Neural cell (in vitro differentiated cells): ENCODE measurements around the gene GPT2. TPM values are rescaled to one million over a fixed set of nuclear protein-coding genes. Genes with fewer than 3 reads are reported as not detected.

Experiments
- H2AFZ ChIP-seq: fragments of 200-600, 300-800 bp; sonication (generic), shearing (Covaris generic); 2 replicates; pipeline ENCODE4 v1.6.0; 2014; ENCODE audit warnings: low read depth, mild to moderate bottlenecking, antibody characterized with exemption, low read length, moderate library complexity
- H3F3A ChIP-seq: fragments of 200-600 bp; shearing (Covaris generic); 2 replicates; pipeline ENCODE4 v1.6.1; 2016; ENCODE audit warnings: mild to moderate bottlenecking, moderate library complexity, mixed read lengths, antibody characterized with exemption, low read length; ENCODE audit not compliant: insufficient read depth, poor library complexity, severe bottlenecking
- H3K27ac ChIP-seq: fragments of 200-600, 300-800 bp; sonication (generic), shearing (Covaris generic); 2 replicates; pipeline ENCODE4 v1.5.1; 2014; ENCODE audit warnings: mild to moderate bottlenecking, low read length, moderate library complexity
- H3K27me3 ChIP-seq: fragments of 300-800, 200-600 bp; sonication (generic), shearing (Covaris generic); 2 replicates; pipeline ENCODE4 v1.6.0; 2014; ENCODE audit warnings: mild to moderate bottlenecking, low read depth, low read length, moderate library complexity; ENCODE audit not compliant: insufficient read depth
- H3K36me3 ChIP-seq: fragments of 300-800, 200-600 bp; sonication (generic), shearing (Covaris generic); 2 replicates; pipeline ENCODE4 v1.5.1; 2014; ENCODE audit warnings: mild to moderate bottlenecking, antibody characterized with exemption, low read length, moderate library complexity; ENCODE audit not compliant: insufficient read depth
- H3K4me2 ChIP-seq: fragments of 300-800, 200-600 bp; sonication (generic), shearing (Covaris generic); 2 replicates; pipeline ENCODE4 v1.6.0; 2014; ENCODE audit warnings: mild to moderate bottlenecking, low read length
- H3K4me3 ChIP-seq: fragments of 300-800, 200-600 bp; sonication (generic), shearing (Covaris generic); 2 replicates; pipeline ENCODE4 v1.5.1; 2014; ENCODE audit warnings: mild to moderate bottlenecking, low read length, moderate library complexity
- H3K79me2 ChIP-seq: fragments of 200-600 bp; shearing (Covaris generic); replicated peaks from 2 replicates; pipeline ENCODE4 v1.6.0; 2014; ENCODE audit warnings: mild to moderate bottlenecking, low read length, moderate library complexity; ENCODE audit not compliant: insufficient read depth
- H3K9ac ChIP-seq: fragments of 300-800, 200-600 bp; sonication (generic), shearing (Covaris generic); 2 replicates; pipeline ENCODE4 v1.6.1; 2016; ENCODE audit warnings: mild to moderate bottlenecking, low read length, mixed read lengths
- H3K9me2 ChIP-seq: fragments of 200-600 bp; shearing (Covaris generic); 2 replicates; pipeline ENCODE4 v1.6.1; 2016; ENCODE audit warnings: mild to moderate bottlenecking, low read length, mixed read lengths; ENCODE audit not compliant: insufficient read depth
- H3K9me3 ChIP-seq: fragments of 200-600, 300-800 bp; sonication (generic), shearing (Covaris generic); 2 replicates; pipeline ENCODE4 v1.6.1; 2016; ENCODE audit warnings: mild to moderate bottlenecking, mixed run types, low read length, moderate library complexity, mixed read lengths
- H4K20me1 ChIP-seq: fragments of 200-600 bp; shearing (Covaris generic); 2 replicates; pipeline ENCODE4 v1.6.1; 2016; ENCODE audit warnings: mild to moderate bottlenecking, mixed run types; ENCODE audit not compliant: insufficient read depth
- EP300 ChIP-seq: fragments of 450-650 bp; conservative IDR thresholded peaks from 2 replicates; pipeline ENCODE4 v1.6.1; 2014; ENCODE audit warnings: antibody characterized with exemption, mild to moderate bottlenecking, moderate library complexity; ENCODE audit not compliant: poor library complexity, severe bottlenecking
- EZH2 ChIP-seq: fragments of 200-600, 300-800 bp; shearing (Covaris generic), sonication (generic); IDR thresholded peaks from 2 replicates; pipeline ENCODE4 v1.6.1; 2014; ENCODE audit warnings: antibody characterized with exemption, low read length, borderline replicate concordance, mild to moderate bottlenecking; ENCODE audit not compliant: insufficient read depth, poor library complexity, severe bottlenecking
- MXI1 ChIP-seq: fragments of 450-650 bp; conservative IDR thresholded peaks from 2 replicates; pipeline ENCODE4 v1.6.1; 2014; ENCODE audit warnings: antibody characterized with exemption, mild to moderate bottlenecking; ENCODE audit not compliant: poor library complexity, severe bottlenecking
- POLR2AphosphoS5 ChIP-seq: IDR thresholded peaks from 2 replicates; pipeline ENCODE4 v1.6.1; 2012
- RAD21 ChIP-seq: fragments of 450-650 bp; conservative IDR thresholded peaks from 2 replicates; pipeline ENCODE4 v1.6.1; 2014; ENCODE audit warnings: antibody characterized with exemption, mild to moderate bottlenecking, moderate library complexity
- SMC3 ChIP-seq: fragments of 450-650 bp; conservative IDR thresholded peaks from 2 replicates; pipeline ENCODE4 v1.6.1; 2014; ENCODE audit warnings: antibody characterized with exemption, mild to moderate bottlenecking, moderate library complexity; ENCODE audit not compliant: poor library complexity
- TAF1 ChIP-seq: IDR thresholded peaks from 2 replicates; pipeline ENCODE4 v1.6.1; 2012; ENCODE audit warnings: low read depth
- polyA plus RNA-seq: library from polyadenylated mRNA; depleted of rRNA; stranded (reverse); fragments of >200 nt; gene quantifications from 2 replicates; pipeline ENCODE4 v1.2.3, GENCODE V29; 2014
- TF ChIP-seq, protein P1 (sequence below): fragments of 450-650 bp; IDR thresholded peaks from 2 replicates; pipeline ENCODE4 v1.5.1; 2014; ENCODE audit warnings: antibody characterized with exemption, mild to moderate bottlenecking, moderate library complexity; ENCODE audit not compliant: poor library complexity, severe bottlenecking
- TF ChIP-seq, protein P2 (sequence below): IDR thresholded peaks from 2 replicates; pipeline ENCODE4 v1.6.1; 2012; ENCODE audit warnings: borderline replicate concordance

GPT2 gene
- polyA plus RNA-seq, 1 donor from 2014 or later: 23.9 TPM

DNA sequence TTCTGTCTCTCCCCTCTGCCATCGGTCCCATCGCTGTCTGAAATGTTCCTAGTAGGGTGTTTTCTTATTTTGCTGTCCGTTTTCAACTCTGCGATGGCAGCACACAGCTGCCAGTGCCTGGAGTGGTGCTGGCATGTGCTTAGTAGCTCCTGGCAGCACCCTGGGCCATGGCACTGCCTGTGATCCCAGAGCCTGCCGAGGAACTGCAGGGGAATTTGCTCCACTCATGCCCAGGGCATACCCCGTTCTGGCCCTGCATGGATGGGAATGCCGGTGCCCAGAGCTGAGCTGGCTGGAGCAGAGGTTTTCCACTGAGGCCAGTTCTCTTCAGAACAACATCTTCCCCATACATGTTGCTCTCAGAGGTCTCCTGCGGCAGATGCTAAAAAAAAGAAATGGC lies 43.1 kb downstream of the GPT2 start:
- no peak overlapping the region for H3K27ac ChIP-seq
- no peaks in the 10 kb centered on the region for H3K36me3 ChIP-seq
- no peaks in the 10 kb centered on the region for H4K20me1 ChIP-seq
- no peaks in the 10 kb centered on the region for H3K27me3 ChIP-seq
- no peak overlapping the region for H3K4me3 ChIP-seq
- no peaks in the 10 kb centered on the region for H3K9me2 ChIP-seq
- no peaks in the 10 kb centered on the region for H3K9me3 ChIP-seq
- no peak overlapping the region for H3K4me2 ChIP-seq
- no peak for TF ChIP-seq EZH2
- TF ChIP-seq, protein P1, sequence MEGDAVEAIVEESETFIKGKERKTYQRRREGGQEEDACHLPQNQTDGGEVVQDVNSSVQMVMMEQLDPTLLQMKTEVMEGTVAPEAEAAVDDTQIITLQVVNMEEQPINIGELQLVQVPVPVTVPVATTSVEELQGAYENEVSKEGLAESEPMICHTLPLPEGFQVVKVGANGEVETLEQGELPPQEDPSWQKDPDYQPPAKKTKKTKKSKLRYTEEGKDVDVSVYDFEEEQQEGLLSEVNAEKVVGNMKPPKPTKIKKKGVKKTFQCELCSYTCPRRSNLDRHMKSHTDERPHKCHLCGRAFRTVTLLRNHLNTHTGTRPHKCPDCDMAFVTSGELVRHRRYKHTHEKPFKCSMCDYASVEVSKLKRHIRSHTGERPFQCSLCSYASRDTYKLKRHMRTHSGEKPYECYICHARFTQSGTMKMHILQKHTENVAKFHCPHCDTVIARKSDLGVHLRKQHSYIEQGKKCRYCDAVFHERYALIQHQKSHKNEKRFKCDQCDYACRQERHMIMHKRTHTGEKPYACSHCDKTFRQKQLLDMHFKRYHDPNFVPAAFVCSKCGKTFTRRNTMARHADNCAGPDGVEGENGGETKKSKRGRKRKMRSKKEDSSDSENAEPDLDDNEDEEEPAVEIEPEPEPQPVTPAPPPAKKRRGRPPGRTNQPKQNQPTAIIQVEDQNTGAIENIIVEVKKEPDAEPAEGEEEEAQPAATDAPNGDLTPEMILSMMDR: no peak
- no peak for TF ChIP-seq POLR2AphosphoS5
- TF ChIP-seq RAD21: no peak
- TF ChIP-seq SMC3: no peak
- no peak for TF ChIP-seq MXI1
- TF ChIP-seq EP300: no peak
- H3K79me2 ChIP-seq: no peaks in the 10 kb centered on the region
- H3F3A ChIP-seq: no peaks in the 10 kb centered on the region
- no peak overlapping the region for H2AFZ ChIP-seq
- H3K9ac ChIP-seq: no peak overlapping the region

GRCh38 chr16:46928811-46929210 lies 44.6 kb downstream of the GPT2 start:
- Histone ChIP-seq H3K27me3 (no peaks in the 10 kb centered on the region), H3K9me2 (no peaks in the 10 kb centered on the region), H3F3A (no peaks in the 10 kb centered on the region), H3K4me3 (no peak overlapping the region), H4K20me1 (no peaks in the 10 kb centered on the region), H3K79me2 (no peaks in the 10 kb centered on the region), H3K4me2 (no peak overlapping the region), H2AFZ (no peak overlapping the region), H3K27ac (no peak overlapping the region), H3K9me3 (no peaks in the 10 kb centered on the region), H3K9ac (no peak overlapping the region), H3K36me3 (no peaks in the 10 kb centered on the region)
- no peak for TF ChIP-seq EP300
- no peak for TF ChIP-seq EZH2
- no peak for TF ChIP-seq RAD21
- TF ChIP-seq, protein P2, sequence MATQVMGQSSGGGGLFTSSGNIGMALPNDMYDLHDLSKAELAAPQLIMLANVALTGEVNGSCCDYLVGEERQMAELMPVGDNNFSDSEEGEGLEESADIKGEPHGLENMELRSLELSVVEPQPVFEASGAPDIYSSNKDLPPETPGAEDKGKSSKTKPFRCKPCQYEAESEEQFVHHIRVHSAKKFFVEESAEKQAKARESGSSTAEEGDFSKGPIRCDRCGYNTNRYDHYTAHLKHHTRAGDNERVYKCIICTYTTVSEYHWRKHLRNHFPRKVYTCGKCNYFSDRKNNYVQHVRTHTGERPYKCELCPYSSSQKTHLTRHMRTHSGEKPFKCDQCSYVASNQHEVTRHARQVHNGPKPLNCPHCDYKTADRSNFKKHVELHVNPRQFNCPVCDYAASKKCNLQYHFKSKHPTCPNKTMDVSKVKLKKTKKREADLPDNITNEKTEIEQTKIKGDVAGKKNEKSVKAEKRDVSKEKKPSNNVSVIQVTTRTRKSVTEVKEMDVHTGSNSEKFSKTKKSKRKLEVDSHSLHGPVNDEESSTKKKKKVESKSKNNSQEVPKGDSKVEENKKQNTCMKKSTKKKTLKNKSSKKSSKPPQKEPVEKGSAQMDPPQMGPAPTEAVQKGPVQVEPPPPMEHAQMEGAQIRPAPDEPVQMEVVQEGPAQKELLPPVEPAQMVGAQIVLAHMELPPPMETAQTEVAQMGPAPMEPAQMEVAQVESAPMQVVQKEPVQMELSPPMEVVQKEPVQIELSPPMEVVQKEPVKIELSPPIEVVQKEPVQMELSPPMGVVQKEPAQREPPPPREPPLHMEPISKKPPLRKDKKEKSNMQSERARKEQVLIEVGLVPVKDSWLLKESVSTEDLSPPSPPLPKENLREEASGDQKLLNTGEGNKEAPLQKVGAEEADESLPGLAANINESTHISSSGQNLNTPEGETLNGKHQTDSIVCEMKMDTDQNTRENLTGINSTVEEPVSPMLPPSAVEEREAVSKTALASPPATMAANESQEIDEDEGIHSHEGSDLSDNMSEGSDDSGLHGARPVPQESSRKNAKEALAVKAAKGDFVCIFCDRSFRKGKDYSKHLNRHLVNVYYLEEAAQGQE: no peak
- TF ChIP-seq, protein P1: no peak
- no peak for TF ChIP-seq TAF1
- no peak for TF ChIP-seq POLR2AphosphoS5
- no peak for TF ChIP-seq SMC3
- no peak for TF ChIP-seq MXI1
